Hepatocyte (in vitro differentiated cells): ENCODE measurements around the gene VAV1. TPM values are rescaled to one million over a fixed set of nuclear protein-coding genes. Genes with fewer than 3 reads are reported as not detected.
"Not testable (repeated sequence)": the region's sequence is repeated elsewhere in the genome, so short reads cannot be mapped to it uniquely, and the experiment has no call there.

Experiments
- DNase-seq: peaks from one replicate; pipeline ENCODE4 v3.0.0-alpha.2; 2016; ENCODE audit warnings: low spot score
- H2AFZ ChIP-seq: fragments of 200-600 bp; sonication (generic); 2 replicates; pipeline ENCODE4 v1.6.0; 2016; ENCODE audit warnings: antibody characterized with exemption, mild to moderate bottlenecking
- H3K27ac ChIP-seq: fragments of 200-600 bp; sonication (generic); 2 replicates; pipeline ENCODE4 v1.5.1; 2016; ENCODE audit warnings: mild to moderate bottlenecking
- H3K27me3 ChIP-seq: fragments of 200-600 bp; sonication (generic); 2 replicates; pipeline ENCODE4 v1.6.1; 2016
- H3K36me3 ChIP-seq: fragments of 200-600 bp; sonication (generic); replicated peaks from 2 replicates; pipeline ENCODE4 v1.5.1; 2016; ENCODE audit warnings: low read depth; ENCODE audit not compliant: insufficient read depth
- H3K4me1 ChIP-seq: fragments of 200-600 bp; sonication (generic); 2 replicates; pipeline ENCODE4 v1.5.1; 2016; ENCODE audit warnings: mild to moderate bottlenecking, moderate library complexity; ENCODE audit not compliant: insufficient read depth
- H3K4me2 ChIP-seq: fragments of 200-600 bp; sonication (generic); 2 replicates; pipeline ENCODE4 v1.6.0; 2016
- H3K4me3 ChIP-seq: fragments of 200-600 bp; sonication (generic); 2 replicates; pipeline ENCODE4 v1.5.1; 2016; ENCODE audit warnings: mild to moderate bottlenecking
- H3K79me2 ChIP-seq: fragments of 200-600 bp; sonication (generic); 2 replicates; pipeline ENCODE4 v1.6.0; 2017; ENCODE audit warnings: mild to moderate bottlenecking
- H3K9me2 ChIP-seq: fragments of 200-600 bp; sonication (generic); replicated peaks from 2 replicates; pipeline ENCODE4 v1.6.0; 2017; ENCODE audit warnings: mild to moderate bottlenecking; ENCODE audit not compliant: insufficient read depth
- H3K9me3 ChIP-seq: fragments of 200-600 bp; sonication (generic); 2 replicates; pipeline ENCODE4 v1.5.1; 2016; ENCODE audit warnings: low read depth, mild to moderate bottlenecking
- H4K20me1 ChIP-seq: fragments of 200-600 bp; sonication (generic); 2 replicates; pipeline ENCODE4 v1.6.0; 2016; ENCODE audit warnings: mild to moderate bottlenecking; ENCODE audit not compliant: insufficient read depth, poor library complexity, severe bottlenecking
- CTCF ChIP-seq: fragments of 200-600 bp; sonication (generic); IDR thresholded peaks from 2 replicates; pipeline ENCODE4 v1.5.1; 2016; ENCODE audit warnings: antibody characterized with exemption, mild to moderate bottlenecking; ENCODE audit not compliant: poor library complexity
- EZH2 ChIP-seq: fragments of 200-600 bp; sonication (generic); IDR thresholded peaks from 2 replicates; pipeline ENCODE4 v1.6.1; 2016; ENCODE audit warnings: antibody characterized with exemption, mild to moderate bottlenecking, borderline replicate concordance
- EZH2phosphoT487 ChIP-seq: fragments of 200-600 bp; sonication (generic); IDR thresholded peaks from one replicate; pipeline ENCODE4 v1.6.1; 2018; ENCODE audit warnings: antibody characterized with exemption, mild to moderate bottlenecking, low read depth, moderate library complexity; ENCODE audit not compliant: unreplicated experiment, severe bottlenecking
- WGBS: methylation state at CpG from one replicate; pipeline ENCODE4 v1.1.6; 2016; ENCODE audit warnings: low lambda C conversion rate; ENCODE audit errors: missing lambda C conversion rate; 5-methylcytosine and 5-hydroxymethylcytosine counted together
- polyA plus RNA-seq: library from polyadenylated mRNA; unstranded; fragments of >200 nt; fragmentation: Nextera tagmentation; extraction: Ambion mirVana; gene quantifications from 2 replicates; pipeline ENCODE4 v1.2.1, GENCODE V29; 2016
- total RNA-seq: library from RNA; depleted of rRNA; stranded (reverse); fragments of >200 nt; gene quantifications from 2 replicates; pipeline ENCODE4 v1.2.3, GENCODE V29; 2014

VAV1 gene
- total and polyA plus RNA-seq, 2 experiments from 2014 or later, result 0.23 TPM; not detected in 1

DNA sequence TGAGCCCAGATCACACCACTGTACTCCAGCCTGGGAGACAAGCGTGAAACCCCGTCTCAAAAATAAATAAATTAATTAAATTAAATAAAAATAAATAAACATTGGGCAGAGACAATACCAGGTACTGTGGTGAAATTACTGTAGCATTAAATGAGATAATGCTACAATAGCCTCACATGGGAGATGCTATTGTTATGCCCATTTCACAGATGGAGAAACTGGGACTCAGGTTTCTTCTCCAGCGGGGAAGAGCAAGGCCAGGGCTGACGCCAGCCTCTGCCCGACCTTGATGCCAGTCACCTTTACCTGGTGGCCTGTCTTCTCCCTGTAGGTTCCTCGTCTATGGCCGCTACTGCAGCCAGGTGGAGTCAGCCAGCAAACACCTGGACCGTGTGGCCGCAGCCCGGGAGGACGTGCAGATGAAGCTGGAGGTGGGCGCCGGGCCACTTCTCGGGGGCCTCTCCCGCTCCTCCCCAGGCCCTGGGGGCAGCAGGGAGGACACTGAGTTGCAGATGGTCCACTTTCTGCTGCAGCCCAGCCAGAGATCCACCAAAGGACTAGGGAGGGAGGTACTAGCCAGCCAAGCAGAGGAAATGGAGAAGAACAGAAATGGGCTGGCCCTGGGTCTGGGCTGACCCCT, 53.9 kb downstream of the VAV1 start:
- H3K36me3 ChIP-seq, result no peaks in the 10 kb centered on the region
- TF ChIP-seq CTCF, result no peak
- TF ChIP-seq EZH2phosphoT487, result no peak
- TF ChIP-seq EZH2, result no peak
- no peaks in the 10 kb centered on the region for H3K9me2 ChIP-seq

DNA sequence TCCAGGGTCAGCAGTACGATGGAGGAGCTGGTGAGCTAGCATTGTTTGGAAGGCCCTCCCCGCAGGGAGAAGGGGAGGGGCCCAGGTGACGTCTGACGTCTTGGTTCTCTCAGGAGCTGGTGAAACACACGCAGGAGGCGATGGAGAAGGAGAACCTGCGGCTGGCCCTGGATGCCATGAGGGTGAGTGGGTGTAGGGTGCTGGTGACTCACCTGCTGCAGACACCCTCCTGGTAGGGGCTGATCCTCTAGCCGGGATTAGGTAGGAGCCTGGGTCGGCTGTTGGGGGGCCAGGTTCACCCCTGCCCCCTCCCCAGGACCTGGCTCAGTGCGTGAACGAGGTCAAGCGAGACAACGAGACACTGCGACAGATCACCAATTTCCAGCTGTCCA, 55.8 kb downstream of the VAV1 start:
- no peak overlapping the region for H2AFZ ChIP-seq
- TF ChIP-seq CTCF (no peak), EZH2 (no peak), EZH2phosphoT487 (no peak)
- 79% methylated on average over 12 of the region's 14 CpGs for WGBS

More for the DNA sequence above, 53.9 kb downstream of the VAV1 start:
- DNase-seq, result no peak
- 90% methylated on average over 15 of the region's 15 CpGs for WGBS
- Histone ChIP-seq H3K9me3 (no peaks in the 10 kb centered on the region), H2AFZ (no peak overlapping the region), H3K4me2 (no peak overlapping the region), H3K4me1 (no peaks in the 10 kb centered on the region), H3K27me3 (no peaks in the 10 kb centered on the region), H3K4me3 (no peak overlapping the region), H3K79me2 (no peaks in the 10 kb centered on the region), H4K20me1 (no peaks in the 10 kb centered on the region), H3K27ac (no peak overlapping the region)

GRCh38 chr19:6828698-6829633, 56.5 kb downstream of the VAV1 start:
- no peaks in the 10 kb centered on the region for H4K20me1 ChIP-seq
- H3K9me2 ChIP-seq, result no peaks in the 10 kb centered on the region
- no peak overlapping the region for H3K4me3 ChIP-seq
- H3K36me3 ChIP-seq, result no peaks in the 10 kb centered on the region
- TF ChIP-seq CTCF (no peak), EZH2 (no peak), EZH2phosphoT487 (no peak)
- H3K79me2 ChIP-seq, result no peaks in the 10 kb centered on the region
- H3K27me3 ChIP-seq, result no peaks in the 10 kb centered on the region
- H2AFZ ChIP-seq, result no peak overlapping the region
- H3K27ac ChIP-seq, result no peak overlapping the region
- no peaks in the 10 kb centered on the region for H3K9me3 ChIP-seq
- WGBS, result 82% methylated on average over 17 of the region's 18 CpGs
- no peak overlapping the region for H3K4me2 ChIP-seq
- no peaks in the 10 kb centered on the region for H3K4me1 ChIP-seq
- DNase-seq, result no peak

More for the DNA sequence above, 55.8 kb downstream of the VAV1 start:
- Histone ChIP-seq H3K27me3 (no peaks in the 10 kb centered on the region), H3K79me2 (no peaks in the 10 kb centered on the region), H3K27ac (no peak overlapping the region), H3K4me2 (no peak overlapping the region), H3K4me3 (no peak overlapping the region), H3K4me1 (no peaks in the 10 kb centered on the region), H3K36me3 (no peaks in the 10 kb centered on the region), H3K9me3 (no peaks in the 10 kb centered on the region), H3K9me2 (no peaks in the 10 kb centered on the region), H4K20me1 (no peaks in the 10 kb centered on the region)
- DNase-seq, result no peak

- not testable (repeated sequence) for H3K79me2 ChIP-seq, H3K27ac ChIP-seq, H3K4me2 ChIP-seq, H3K9me3 ChIP-seq, H3K9me2 ChIP-seq, H3K27me3 ChIP-seq, DNase-seq, H2AFZ ChIP-seq, H4K20me1 ChIP-seq, H3K4me3 ChIP-seq, H3K4me1 ChIP-seq, H3K36me3 ChIP-seq
- WGBS, result 90% methylated on average over 15 of the region's 15 CpGs
Observed at GRCh38 chr19:6829829-6830228, 57.3 kb downstream of the VAV1 start.

GRCh38 chr19:6831084-6831483, 58.6 kb downstream of the VAV1 start:
- H3K36me3 ChIP-seq, H3K27me3 ChIP-seq, H3K4me2 ChIP-seq, H3K9me2 ChIP-seq, H3K4me3 ChIP-seq, H3K27ac ChIP-seq, H3K4me1 ChIP-seq, DNase-seq, H3K79me2 ChIP-seq, H4K20me1 ChIP-seq, H3K9me3 ChIP-seq, H2AFZ ChIP-seq: not testable (repeated sequence)
- 93% methylated on average over 9 of the region's 9 CpGs for WGBS
